Hematopoietic multipotent progenitor cell treated with erythropoietin and hydrocortisone succinate and interleukin-3 and kit ligand, for 8 days (in vitro differentiated cells): ENCODE results near the gene IVNS1ABP.
"Not testable (repeated sequence)": the region's sequence is repeated elsewhere in the genome, so short reads cannot be mapped to it uniquely, and the experiment has no call there.

Source experiments
- DNase-seq: peaks from one replicate; pipeline ENCODE4 v3.0.0-alpha.2; 2015

The IVNS1ABP gene

GRCh38 chr1:185317034-185317885, at the start of gene IVNS1ABP:
Gene IVNS1ABP (minus strand): TSS chr1:185317243. CDS start chr1:185309493, 7,750 bp downstream.
- DNase-seq, result peak; percentile 92

GRCh38 chr1:185365951-185366350, 48.9 kb upstream of the IVNS1ABP start:
- no peak for DNase-seq

- not testable (repeated sequence) for DNase-seq
Measured at GRCh38 chr1:185364528-185364927, 47.5 kb upstream of the IVNS1ABP start.

GRCh38 chr1:185363205-185363604, 46.2 kb upstream of the IVNS1ABP start:
- no peak for DNase-seq

GRCh38 chr1:185360714-185361113, 43.7 kb upstream of the IVNS1ABP start:
- DNase-seq, result no peak

- no peak for DNase-seq
Measured at GRCh38 chr1:185358957-185359356, 41.9 kb upstream of the IVNS1ABP start.

- no peak for DNase-seq
Measured at GRCh38 chr1:185355947-185356346, 38.9 kb upstream of the IVNS1ABP start.

- DNase-seq, result no peak
Measured at GRCh38 chr1:185353124-185353523, 36.1 kb upstream of the IVNS1ABP start.

GRCh38 chr1:185351734-185352466, 34.9 kb upstream of the IVNS1ABP start:
- no peak for DNase-seq

GRCh38 chr1:185350027-185350442, 33.0 kb upstream of the IVNS1ABP start:
- no peak for DNase-seq

GRCh38 chr1:185349556-185349955, 32.5 kb upstream of the IVNS1ABP start:
- DNase-seq, result no peak

GRCh38 chr1:185348985-185349384, 31.9 kb upstream of the IVNS1ABP start:
- no peak for DNase-seq

GRCh38 chr1:185348296-185348695, 31.3 kb upstream of the IVNS1ABP start:
- DNase-seq, result no peak

- DNase-seq, result peak; percentile 23
Measured at GRCh38 chr1:185345913-185346720, 29.1 kb upstream of the IVNS1ABP start.

GRCh38 chr1:185343306-185343705, 26.3 kb upstream of the IVNS1ABP start:
- no peak for DNase-seq

GRCh38 chr1:185342672-185343259, 25.7 kb upstream of the IVNS1ABP start:
- DNase-seq, result no peak

- DNase-seq, result no peak
Measured at GRCh38 chr1:185342017-185342416, 25.0 kb upstream of the IVNS1ABP start.

- DNase-seq, result no peak
Measured at GRCh38 chr1:185341196-185341781, 24.2 kb upstream of the IVNS1ABP start.

GRCh38 chr1:185338719-185339622, 21.9 kb upstream of the IVNS1ABP start:
- DNase-seq, result no peak

GRCh38 chr1:185337246-185337645, 20.2 kb upstream of the IVNS1ABP start:
- no peak for DNase-seq

GRCh38 chr1:185334182-185334581, 17.1 kb upstream of the IVNS1ABP start:
- DNase-seq, result peak; percentile 51
